C1 segment of cervical spinal cord (tissue), 14 donors: ENCODE results near the gene PNMT.
"Not testable (repeated sequence)": the region's sequence is repeated elsewhere in the genome, so short reads cannot be mapped to it uniquely, and the experiment has no call there.

Experiments used
- DNase-seq, 14 donors: peaks; one replicate each; lab custom pipeline; 2025; lab: John Stamatoyannopoulos, UW

Gene PNMT

DNA sequence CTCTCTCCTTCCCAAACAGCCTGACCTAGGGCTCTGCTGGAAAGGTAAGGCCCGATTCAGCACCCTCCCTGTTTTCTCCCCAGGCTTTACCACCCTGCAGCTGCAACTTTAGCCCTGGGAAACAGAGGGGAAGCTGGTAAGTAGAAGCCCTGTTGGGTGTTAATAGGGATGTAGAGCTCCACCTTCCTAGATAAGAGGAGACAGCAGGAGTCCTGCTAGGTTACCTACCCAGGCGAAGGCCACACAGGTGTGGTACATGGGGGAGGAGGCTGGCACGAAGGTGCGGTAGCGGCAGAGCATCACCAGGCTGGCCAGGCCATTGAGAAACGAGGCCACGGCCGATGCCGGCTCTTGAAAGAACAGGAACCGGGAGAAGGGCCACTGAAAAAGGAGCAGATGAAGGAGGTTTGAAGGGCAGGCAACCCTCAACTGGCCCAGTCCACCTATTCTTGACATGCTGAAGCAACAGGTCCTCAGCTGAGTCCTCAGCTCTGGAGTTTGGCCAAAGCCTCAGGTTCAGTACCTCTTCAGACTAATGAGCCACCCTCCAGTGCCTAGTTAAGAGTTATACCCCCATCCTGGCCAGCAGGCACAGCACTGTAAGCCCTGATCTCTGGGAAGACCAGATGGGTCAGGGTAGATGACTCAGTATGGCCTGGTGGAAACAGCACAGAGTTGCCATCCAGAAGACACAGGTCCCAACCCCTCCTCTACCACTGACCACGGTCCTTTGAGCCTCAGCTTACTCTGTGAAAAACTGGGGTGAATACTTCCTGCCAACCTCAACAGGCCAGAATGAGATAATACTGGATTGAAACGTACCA, 16.3 kb downstream of the PNMT start:
- no peak for DNase-seq

DNA sequence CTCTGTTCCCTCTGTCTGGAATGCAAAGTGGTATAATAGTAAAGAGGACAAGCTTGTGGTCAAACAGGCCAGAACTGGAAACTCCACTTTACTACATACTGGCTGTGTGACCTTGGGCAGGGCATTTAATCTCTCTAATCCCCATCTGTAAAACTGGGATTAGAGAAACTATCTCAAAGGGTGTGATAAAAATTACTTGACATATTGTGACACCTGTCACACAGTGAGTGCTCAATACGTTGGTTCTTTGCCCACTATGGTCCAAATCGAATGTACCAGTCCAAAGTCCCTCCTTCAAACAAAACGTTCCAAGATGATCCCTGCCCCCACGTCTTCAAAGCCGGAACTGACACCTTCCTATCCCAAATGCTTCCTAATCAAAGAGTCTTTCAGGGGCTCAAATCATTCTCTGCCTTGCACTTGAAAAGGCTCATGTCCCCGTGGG, 18.9 kb downstream of the PNMT start:
- DNase-seq, result no peak

DNA sequence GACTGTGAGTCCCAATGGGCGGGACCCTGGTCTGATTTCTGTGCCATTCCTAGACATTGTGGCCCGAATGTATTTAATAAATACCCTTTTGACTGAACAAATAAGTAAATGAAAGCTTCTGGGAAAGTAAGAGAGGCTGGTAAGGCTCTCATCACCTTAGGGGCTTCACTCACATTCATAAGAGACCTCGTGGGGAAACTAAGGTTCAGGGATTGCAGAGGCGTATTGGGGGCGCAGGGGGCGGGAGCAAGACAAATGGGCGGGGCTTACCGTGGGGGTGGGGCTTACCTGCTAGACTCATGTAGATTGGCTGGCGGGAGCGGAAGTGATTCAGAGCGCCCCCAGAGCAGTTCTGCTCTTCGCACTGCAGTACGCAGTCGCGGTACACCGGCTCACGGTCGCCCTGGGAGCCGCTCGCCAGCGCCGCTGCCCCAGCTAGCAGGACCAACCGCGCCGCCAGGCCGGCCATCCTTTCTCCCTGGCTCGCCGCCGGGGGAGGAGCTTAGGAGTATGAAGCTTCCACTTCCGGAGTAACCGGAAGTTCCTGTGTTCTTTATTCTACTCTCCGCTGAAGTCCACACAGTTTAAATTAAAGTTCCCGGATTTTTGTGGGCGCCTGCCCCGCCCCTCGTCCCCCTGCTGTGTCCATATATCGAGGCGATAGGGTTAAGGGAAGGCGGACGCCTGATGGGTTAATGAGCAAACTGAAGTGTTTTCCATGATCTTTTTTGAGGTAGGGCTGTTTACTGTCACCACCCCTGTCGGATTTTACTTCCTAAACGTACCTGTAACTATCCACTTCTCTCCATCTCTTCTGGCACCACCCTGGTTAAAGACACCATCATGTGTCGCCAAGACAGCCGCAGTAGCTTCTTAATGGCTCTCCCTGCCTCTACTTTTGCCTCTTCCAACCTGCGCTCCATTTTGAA, 19.6 kb downstream of the PNMT start, which contains the start of gene PGAP3:
Gene PGAP3 (minus strand): TSS at position 512 of the 929 bp plus-strand sequence. CDS start 43 bp downstream, at position 469.
- peak in 12 of 14 donors; percentile 46 to 98 (median 80) for DNase-seq

DNA sequence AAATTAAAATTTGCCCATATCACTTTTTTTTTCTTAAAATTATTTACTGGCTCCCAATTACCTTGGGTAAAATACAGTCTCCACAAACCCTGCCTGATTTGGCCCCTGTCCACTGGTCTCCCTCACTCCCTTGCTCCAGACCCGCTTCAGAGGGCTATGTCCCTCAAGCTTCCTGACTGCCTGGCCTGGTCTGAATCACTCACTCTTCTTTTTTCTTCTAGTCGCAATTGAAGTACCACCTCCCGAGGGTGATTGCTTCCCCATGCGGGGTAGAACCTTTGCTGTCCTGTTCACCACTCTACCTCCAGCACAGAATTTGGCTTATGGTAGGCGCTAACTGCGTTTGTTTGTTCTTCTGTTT, 20.2 kb downstream of the PNMT start:
- DNase-seq, result no peak

DNA sequence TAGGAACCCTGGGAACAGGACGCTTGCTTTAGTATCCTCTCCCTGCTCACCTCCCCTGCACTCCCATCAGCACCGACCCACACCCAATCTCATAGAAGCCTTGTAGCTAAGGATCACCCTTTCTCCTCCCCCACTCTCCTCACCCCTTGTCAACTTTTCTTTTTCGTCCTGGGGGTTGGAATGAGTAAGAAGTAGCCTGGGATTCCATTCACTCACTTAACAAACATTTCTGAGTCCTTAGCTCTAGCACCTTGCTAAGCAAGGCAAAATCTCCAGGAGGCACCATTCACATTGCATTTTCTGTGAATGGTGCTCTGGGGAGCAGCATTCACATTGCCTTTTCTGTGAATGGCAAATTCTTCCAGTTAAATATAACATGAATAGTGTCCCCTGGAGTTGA, 20.7 kb downstream of the PNMT start:
- DNase-seq, result no peak

DNA sequence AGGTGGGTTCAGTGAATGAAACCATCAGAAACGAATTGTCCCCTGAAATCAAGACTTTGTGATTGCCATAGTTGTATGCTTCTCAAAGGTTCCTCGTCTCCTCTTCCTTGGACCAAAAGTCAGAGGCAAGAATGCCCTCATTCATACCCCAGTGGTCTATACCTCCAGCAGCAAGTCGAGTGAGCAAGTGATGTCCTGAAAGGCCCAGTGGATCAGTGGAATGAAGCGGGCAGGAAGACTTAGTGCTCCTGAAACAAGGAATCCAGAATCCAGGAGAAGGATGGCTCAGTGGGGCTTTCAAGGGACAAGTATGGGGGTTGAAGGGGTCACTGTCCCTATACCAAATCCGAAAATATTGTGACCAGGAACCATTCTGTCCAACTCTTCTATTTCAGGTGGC, 26.3 kb downstream of the PNMT start:
- no peak for DNase-seq

DNA sequence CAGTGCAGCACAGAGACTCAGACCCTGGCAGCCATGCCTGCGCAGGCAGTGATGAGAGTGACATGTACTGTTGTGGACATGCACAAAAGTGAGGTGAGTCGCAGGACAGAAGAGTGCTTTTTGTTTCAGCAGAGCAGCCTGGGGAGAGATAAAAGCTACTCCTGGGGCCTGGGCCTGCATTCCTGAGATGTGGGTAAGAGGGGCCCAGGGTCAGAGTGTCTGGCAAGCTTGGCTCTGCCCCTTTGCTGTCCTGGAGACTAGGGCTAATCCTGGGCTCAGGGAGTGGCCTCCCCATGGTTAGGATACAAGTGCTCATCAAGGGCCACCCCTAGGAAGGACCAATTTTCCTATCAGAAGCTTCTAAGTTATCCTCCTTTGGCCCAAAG, 26.8 kb downstream of the PNMT start:
- DNase-seq, result no peak

DNA sequence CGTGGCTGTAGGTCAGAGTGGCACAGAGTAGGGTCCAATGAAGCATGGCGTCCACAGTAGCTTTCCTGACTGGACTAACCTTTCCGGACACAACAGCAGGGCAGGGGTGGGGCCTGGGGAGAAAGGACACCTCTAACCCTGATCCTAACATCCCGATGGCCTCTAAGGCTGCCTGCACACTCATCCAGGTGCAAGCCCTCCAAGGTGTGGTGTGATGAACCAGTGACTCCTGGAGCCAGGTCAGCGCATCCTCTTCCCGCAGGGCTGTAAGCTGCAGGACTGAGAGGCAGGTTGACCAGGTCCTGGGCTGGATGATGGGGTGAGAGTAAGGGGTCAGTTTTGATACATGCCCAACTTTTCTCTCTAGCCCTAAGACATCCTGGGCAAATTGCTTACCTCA, 28.5 kb downstream of the PNMT start:
- no peak for DNase-seq

DNA sequence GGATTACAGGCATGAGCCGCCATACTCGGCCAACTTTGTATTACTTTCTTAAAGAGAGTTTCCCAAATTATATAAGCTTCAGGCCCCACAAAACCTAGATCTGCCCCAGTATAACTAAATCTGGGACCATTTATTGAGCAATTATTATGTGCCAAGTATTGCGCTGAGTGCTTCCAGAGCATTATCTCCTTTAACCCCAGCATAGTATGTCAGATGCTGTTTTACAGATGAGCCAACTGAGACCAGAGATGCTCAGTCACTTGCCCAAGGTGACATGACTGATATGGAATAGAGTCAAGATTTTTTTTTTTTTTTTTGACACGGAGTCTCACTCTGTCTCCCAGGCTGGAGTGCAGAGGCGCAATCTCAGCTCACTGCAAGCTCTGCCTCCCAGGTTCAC, 29.7 kb downstream of the PNMT start:
- DNase-seq, result no peak

DNA sequence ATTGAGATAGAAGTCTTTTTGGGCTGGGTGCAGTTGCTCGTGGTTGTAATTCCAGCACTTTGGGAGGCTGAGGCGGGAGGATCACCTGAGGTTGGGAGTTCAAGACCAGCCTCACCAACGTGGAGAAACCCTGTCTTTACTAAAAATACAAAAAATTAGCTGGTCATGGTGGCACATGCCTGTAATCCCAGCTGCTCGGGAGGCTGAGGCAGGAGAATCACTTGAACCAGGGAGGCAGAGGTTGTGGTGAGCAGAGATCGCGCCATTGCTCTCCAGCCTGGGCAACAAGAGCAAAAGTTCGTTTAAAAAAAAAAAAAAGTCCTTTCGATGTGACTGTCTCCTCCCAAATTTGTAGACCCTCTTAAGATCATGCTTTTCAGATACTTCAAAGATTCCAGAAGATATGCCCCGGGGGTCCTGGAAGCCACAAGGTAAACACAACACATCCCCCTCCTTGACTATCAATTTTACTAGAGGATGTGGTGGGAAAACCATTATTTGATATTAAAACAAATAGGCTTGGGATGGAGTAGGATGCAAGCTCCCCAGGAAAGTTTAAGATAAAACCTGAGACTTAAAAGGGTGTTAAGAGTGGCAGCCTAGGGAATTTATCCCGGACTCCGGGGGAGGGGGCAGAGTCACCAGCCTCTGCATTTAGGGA, 31.0 kb downstream of the PNMT start:
- DNase-seq, result not testable (repeated sequence)

DNA sequence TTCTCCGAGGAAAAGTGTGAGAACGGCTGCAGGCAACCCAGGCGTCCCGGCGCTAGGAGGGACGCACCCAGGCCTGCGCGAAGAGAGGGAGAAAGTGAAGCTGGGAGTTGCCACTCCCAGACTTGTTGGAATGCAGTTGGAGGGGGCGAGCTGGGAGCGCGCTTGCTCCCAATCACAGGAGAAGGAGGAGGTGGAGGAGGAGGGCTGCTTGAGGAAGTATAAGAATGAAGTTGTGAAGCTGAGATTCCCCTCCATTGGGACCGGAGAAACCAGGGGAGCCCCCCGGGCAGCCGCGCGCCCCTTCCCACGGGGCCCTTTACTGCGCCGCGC, 31.5 kb downstream of the PNMT start, which contains the start of gene ERBB2:
Gene ERBB2 (plus strand): TSS at position 247 of the 330 bp plus-strand sequence. CDS start 175 bp downstream, outside the sequence.
- DNase-seq, result peak in 3 of 14 donors; percentile 10 to 38 (median 29)

DNA sequence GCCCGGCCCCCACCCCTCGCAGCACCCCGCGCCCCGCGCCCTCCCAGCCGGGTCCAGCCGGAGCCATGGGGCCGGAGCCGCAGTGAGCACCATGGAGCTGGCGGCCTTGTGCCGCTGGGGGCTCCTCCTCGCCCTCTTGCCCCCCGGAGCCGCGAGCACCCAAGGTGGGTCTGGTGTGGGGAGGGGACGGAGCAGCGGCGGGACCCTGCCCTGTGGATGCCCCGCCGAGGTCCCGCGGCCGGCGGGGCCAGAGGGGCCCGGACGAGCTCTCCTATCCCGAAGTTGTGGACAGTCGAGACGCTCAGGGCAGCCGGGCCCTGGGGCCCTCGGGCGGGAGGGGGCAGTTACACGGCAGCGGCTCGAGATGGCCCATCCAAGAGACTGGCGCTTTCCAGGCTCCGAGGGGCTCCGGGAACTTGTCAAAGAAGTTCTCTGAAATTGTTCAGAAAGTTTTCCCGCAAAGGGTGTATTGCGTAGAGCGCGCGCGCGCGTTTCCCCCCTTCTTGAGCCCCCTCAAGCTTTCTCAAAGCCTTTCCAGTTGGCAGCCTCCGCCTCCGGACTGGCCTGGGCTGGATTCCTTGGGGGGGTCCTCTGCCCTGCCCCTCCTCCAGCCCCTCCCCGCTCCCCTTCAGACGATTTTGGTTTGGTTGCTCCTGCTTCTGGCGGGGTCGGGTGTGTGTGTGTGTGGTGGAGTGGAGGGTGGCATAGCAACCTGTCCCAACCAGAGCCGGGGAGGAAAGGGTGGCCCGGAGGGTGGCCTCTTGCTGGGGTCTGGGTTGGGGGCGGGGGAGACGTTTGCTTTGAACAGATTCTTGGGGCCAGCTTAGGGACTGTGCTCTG, 32.1 kb downstream of the PNMT start:
- DNase-seq, result peak in 2 of 14 donors; percentile 38 to 46

DNA sequence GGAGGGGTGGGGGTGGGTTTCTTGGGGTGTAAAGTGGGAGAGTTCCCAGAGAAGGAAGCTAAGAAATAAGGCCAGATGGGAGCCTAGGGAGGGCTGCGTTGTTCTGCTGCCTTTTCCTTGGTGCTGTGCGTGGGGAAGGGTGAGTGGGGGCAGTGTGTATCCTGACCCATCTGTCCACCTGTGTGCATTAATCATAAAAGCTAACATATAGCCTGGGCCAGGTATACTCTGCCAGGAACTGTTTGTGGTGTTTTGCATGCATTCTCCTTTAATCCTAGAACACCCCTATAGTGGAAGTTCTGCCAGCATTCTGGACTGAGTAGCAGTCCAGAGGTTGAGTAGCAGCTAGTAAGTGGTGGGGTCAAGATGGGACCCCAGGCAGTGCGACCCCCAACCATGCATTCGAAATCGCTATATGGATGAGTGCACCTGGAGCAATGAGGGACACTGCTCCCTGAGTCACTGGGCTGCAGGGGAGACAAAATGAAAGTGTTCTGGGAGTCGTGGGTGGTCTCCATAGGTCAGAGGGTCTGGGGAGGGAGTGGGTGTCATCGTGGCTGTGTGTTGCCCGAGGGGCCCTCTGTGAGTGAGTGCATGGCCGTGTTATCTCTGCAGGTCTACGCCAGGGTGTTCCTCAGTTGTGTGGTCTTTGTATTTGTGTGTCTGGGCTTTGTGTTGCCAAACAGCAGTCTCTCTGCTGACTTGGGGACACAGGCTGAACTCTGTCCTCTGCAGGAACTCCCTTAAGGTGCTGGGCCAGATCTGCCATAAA, 32.9 kb downstream of the PNMT start:
- DNase-seq, result no peak

DNA sequence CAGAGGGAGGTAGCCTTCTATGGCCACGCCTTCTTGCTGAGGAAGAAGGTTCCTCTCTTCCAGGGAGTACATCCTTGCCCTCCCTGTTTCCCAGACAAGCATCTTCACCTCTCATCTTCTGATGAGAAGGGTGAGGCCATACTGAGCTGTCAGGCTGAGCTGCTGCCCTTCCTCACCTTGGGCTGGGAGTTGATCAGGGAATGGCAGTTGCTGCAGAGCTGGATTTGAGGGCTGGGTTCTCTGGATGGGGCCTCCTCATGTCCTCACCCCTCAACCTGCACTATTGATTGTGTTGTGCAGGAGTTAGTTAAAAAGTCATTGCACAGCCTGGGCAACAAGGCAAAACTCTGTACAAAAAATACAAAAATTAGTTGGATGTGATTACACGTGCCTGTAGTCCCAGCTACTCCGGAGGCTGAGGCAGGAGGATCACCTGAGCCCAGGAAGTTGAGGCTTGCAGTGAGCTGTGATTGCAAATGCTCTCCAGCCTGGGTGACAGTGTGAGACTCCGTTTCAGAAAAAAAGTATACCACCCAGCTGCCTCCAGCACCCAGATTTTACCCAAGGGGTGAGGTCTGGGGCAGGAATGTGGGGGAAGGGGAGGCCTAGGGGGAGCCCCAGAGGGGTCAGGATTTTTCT, 33.6 kb downstream of the PNMT start:
- DNase-seq, result no peak

DNA sequence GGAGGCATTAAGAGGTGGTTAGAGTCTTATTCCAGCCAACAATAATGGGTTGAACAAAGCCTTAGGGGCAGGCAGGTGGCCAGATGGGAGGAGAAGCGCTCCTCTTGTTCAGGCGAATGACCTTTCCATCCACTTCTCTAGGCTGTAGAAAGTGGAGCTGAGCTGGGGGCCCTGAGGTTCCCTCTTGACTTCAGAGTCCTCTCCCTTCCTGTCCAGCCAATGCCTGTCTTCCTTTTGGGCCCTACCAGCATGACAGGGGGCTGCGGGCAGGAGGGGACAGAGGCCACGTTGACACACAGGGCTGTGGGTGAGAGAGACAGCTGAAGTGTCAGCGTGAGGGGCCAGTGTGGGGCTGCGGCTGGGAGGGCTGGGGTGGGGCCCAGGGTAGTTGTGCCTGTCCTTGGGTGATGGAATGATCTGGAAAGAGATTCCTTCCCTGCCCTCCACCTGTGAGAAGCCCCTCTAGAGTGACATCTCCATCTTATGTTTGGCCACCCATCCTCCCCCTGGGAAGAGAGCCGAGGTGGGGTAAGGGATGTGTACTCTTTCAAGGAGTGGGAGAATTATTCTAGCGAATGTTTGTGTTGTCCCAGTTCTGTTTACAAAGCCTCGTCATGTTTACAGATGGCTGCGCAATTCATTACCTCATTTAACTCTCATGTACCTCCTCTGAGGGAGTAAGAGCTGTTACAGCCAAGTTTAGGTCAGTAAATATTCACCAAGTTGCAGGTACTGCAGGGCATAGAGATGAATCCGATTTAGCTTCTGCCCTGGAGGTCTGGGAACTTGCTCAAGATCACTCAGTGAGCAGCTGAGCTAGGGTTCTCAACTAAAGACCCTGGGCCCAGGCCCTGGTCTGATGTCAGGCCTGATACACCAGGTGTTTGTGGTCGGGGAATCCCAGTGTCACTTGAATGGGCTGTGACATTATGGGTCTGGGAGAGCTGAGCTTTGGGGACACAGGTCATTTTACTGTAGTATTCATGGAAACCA, 34.9 kb downstream of the PNMT start:
- DNase-seq, result no peak

DNA sequence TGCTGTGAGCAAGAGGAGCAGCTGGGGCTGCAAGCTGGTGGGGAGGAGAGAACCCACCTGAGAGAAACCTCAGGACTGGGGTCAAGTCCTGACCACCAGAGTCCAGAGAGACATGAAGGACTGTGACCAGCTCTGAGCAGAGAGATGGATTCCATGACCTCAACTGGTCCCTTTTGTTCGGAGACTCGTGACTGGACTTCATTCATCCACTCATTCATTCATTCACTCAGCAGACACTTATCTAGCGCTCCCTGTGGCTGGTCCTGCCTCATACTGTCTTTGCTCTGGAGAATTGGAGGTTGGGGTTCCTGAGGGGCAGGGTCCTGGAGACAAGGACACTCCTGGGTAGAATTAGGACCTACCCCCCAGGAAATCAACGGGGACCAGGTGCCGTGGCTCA, 35.7 kb downstream of the PNMT start:
- no peak for DNase-seq

DNA sequence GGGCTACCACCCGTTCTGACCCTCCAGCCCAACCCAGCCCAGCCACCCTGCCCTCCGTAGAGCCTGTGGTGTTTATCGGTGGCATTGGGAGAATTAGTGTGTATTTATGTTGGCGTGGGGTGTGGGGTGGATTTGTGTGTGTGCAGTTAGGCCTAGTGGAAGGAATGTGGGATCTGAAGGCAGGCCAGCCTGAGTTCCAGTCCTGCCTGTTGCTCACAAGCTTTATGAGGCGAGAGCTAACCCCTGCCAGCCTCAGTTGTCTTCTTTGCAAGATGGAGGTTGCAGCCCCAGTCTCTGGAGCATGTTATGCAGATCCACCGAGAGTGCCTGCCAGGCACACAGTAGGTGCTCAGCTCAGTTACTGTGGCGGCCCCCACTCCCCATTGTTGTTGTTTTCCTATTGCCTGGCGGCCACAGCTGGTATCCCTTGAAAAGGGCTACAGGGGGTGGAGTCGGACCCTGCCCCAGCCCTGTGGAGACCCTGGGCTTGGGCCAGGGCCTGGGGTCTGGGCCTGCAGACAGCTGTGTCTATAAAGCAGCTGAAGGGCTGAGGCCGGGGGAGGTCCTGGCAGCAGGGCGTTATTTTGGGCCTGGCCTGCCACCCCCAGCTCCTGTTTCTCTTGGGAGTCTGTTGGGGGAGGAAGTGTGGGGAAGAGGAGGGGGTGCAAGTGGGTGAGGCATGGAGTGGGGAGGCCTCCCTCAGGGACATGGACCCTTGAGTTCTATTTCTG, 36.7 kb downstream of the PNMT start:
- no peak for DNase-seq
